Measurements from ENCODE around the gene PRPF38B.

Gene PRPF38B

DNA sequence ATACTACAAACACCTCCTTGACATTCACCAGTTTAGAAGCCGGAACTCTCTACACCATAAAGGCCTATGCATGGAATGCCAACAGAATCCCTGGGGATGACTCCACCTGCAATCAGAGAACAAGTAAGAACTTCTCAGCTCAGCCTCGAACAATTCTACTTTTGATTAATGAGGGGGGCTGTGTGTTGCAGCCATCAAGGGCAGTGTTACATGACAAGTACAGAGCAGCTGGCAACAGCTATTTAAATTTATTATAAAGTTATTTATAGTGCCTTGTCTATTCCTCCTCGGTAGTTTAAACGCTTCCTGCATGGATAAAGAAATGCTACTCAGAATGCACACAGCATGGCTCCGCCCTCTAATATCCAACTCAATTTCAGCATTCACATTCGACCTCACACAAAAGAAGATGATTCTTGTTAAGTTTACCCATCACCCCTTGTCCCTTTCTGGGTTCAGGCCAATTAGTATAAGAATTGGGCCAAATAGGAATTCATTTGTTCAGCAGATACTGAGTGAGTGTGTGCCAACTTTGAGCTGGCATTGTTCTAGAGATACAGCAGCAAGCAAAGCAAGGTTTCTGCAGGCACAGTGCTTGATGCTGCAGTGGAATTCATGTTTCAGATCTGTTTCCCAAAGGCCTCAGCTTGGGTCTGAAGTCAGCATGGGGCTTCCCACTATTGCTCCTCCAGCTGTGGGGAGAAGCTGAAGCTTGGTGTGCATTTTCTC, 27.0 kb downstream of the PRPF38B start:
- no peak for DNase-seq

DNA sequence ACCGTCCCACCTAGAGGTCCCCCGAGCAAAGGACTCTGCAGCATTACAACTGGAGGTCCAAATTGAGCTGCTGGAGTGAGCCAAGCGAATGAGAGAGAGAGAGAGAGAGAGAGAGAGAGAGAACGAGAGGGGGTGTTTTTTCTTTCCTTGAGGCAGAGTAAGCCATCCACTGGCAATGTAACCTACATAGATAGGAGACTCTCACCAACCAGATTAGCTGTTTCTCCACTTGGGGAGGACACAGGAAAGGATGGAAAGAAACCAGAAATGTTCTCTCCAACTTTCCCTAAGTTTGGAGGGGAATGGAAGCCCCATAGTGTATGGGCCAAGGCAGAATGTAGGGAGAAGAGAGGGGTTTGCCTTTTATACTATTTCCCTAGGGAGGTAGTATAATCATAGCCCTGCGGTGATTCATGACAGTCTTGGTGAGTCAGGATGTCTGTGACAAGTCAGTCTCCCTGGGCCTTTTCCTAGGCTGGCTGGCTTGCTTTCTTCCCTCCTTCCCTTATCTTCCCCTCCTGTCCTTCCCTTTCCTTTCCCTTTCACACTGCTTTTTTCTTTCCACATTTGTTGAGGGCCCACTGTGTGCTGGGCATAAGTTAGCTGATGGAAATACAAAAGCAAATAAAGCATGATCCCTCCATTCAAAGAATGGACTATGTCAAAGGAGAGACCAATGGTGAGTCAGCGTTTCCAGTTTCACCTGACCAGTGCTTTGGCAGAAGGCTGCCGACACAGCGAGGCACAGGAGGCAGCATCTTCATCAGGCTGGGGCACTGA, 27.7 kb downstream of the PRPF38B start:
- no peak for DNase-seq

DNA sequence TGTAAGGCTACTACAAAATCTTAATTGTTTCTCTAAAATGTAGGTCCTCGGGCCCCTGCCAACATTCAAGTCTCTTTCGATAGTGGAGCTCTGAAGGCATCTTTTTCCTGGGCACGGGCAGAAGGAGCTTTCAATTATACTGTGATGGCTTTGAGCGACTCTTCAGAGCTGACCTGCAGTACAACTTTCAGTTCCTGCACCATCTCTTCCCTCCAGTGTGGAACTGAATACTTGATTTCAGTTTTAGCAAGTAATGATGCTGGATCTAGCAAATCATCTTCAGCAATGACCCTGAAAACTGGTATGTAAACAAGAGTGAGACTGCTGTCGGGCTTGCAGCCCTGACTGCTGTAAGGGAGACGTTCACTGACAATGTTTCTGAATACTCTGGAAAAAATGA, 30.2 kb downstream of the PRPF38B start:
- DNase-seq = no peak

DNA sequence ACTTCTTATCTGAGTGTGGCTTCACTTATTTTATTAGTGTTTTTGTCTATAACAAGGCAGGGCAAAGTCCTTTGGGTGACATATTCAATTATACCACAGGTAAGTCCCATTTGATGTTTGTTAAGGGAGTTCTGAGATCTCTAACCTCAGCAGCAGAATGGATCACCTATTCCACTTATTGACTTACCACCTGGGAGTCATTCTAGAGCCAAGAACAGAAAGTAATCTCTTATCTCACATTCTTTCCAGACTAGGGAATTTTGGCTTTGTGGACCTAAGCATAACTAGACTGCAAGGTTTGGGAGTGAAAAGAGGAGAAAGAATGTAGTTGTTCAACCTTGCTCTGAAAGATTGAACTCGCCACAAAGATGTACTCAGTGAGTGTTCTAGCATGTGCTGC, 33.8 kb downstream of the PRPF38B start:
- DNase-seq = no peak

DNA sequence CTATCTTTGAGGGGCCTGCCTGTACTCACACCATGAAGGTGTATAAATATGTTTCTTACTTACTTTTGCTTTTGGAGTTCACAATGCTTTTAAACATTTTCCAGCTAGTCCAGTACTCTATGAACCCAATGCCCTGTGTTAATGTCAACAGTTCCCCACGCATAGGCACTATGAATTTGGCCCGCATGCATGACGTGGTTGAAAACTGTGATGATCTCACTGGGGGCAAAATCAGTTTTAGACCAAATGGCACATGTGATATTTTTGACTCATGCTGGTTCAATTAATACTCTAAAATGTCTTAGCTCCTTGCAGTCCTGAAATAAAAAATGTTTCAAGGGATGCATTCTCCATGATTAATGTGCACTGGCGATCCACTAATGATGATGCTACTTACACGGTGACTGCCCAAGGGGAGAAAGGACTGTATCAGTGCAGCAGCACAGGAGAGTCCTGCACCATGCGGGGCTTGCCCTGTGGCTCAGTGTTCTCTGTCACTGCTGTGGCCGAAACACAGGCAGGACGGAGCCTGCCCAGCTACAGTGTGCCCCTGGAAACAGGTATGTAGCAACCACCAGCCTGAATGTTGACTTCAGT, 36.3 kb downstream of the PRPF38B start:
- DNase-seq = no peak

DNA sequence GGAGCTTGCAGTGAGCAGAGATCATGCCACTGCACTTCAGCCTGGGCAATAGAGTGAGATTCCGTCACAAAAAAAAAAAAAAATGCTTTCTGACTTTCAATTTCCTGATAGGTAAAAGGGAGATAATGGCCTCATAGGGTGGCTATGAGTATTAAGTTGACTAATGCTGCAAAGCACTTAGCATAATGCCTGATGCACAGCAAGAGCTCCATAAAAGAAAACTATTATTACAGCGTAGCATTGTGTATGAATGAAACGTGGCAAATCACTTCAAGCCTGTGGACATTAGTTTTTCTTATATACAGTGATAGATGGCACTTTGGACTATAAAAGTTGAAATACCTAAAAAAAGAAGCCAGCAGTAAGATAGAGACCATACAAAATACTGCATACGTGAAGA, 37.4 kb downstream of the PRPF38B start:
- DNase-seq = no peak

DNA sequence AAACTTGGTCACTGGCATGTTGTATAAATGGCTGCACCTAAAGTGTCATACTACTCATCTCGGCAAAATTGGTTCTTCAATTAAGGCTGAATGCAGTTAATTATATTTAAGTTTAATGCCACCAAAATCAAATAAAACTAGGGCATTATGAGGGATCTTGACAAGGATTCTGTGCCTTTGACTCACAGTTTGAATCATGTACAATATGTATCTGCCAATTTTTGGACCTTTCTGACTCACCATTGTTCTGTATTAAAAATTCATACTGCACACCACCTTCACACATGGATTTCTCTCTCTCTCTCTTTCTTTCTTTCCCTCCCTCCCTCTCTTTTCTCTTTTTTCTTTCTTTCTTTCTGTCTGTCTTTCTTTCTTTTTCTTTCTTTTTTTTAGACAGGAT, 40.3 kb downstream of the PRPF38B start:
- no peak for DNase-seq

DNA sequence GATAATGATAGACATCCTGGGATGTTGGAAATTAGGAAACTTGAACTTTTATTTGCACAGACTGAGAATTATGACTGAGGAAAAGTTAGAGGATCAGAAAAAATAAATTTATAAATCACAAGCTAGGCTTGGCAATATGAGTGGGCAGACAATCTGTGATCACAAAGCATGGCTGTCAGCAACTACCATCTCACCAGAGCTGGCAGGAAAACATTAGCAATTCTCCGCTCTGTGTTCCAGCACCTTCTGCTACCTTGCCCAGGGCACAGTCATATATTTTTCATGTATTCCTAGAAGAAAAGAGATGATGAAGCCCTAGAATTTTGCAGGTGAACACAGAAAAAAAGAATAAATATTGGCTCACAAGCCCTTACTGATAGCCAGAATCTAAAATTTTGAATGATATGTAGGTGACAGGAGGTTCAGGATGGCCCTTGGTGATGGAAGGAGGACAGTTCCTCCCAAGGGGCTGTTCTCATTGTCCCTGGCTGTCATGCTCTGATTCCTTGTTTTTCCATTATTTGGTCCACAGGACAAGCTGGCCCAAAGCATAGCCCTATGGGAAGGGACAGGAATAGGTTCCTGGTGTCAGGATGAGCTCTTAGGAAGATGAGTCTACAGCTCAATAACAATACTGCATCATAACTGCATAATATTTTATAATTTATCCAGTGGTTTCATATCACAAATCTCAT, 42.2 kb downstream of the PRPF38B start:
- DNase-seq = no peak

DNA sequence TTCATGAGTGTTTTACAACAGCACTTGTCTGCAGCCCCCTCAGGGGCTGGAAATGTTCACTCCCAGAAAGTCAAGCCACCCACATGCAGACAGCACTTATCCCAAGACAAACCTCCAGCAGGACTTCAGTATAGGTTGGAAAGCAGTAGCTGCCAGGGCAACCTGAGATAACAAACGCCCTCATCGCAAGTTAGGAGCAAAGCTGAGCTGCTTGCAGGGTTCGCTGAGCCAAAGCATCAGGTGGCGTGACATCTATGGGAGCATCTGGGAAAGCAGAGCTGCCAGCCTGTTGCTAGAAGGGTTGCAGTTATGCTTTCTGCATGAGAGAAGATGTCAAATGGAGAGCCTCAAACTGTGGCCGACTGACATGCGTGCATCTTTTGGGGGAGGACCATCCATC, 50.1 kb downstream of the PRPF38B start:
- no peak for DNase-seq

DNA sequence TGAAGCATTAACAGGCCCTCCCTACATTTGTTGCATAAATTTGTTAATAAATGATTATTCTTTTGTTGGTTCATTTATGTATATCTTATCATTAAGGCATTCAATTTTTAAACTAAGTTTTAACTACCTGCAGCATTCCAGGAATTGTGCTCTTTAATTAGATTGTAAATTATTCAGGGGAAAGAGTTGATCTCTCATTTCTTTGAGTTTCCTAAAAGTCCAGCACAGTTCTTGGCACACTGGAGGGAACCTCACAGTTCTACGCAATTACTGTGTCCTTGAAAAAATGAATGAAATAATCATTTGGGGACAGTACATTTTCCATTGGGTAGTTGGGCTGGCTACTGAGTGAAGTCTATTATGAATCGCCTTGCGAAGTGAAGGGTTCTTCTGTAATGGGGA, 53.9 kb downstream of the PRPF38B start:
- DNase-seq = no peak

DNA sequence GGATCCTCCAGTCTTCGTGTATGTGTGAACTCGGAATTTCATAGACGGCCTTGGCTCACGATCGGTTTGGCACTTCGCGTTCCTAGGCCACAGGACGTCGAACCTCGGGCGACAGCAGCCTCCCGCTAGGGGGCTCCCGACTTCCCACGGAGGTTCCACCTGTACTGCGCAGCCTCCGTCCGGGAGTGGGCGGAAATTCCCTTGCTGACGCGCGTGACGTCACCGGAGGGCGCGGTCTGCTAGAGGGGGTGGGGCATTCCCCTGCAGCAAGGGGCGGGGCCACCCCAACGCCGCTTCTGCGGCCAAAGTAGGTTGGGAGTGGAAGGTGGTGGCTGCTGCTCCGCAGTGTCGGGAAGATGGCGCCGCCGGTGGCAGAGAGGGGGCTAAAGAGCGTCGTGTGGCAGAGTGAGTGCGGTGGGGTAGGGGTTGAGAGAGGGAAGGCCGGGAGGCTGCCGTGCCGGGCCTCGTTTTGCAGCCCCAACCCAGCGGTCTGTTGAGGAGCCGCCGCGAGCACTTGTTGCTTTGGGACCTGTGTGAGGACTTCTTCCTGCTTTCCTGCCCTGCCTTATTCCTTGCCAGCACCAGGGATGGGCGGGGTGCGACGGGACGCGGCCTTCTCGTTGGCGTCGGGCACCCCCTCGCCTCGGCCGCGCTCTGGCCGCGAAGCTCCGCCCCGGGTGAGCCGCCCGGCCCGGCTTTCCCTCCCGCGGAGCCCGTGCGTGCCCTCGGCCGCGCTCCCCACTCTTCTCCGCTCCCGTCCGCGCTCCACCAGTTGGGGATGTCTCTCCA, 54.5 kb downstream of the PRPF38B start, which contains the start of gene STXBP3:
TSS of gene STXBP3 (plus strand) at position 293 of the 789 bp plus-strand sequence. CDS start at position 357, 64 bp downstream.
- DNase-seq = peak; percentile 100

DNA sequence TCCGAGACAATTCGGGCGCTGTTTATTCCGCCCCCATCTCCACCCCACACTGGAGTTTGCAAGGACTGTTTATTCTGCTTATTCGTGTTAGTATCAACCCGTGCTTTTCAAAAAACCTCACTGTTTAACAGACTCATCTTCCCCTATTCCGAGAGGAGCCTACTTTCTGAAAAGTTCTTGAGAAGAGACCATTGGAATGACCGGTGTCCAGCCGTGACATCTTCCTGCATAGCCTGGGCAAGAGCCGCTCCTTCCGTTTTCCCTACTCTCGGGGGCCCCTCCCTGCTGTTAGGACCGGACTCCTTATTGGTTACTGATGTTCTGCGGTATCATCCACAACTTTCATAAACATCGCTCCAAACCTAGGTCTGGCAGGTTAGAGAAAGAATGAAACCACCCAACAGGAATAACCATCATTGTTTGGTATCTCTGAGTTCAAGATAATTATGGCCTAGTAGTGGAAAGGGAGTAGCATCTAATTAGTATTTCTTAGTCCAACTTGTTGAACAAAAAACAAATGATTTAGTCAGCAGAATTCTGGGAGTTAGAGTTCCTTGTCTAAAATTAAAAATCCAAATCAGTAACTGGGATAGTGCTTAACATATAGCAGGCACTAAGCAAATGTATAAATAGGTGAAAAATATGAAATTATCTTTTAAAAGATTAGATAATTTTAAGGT, 55.2 kb downstream of the PRPF38B start:
- peak; percentile 16 for DNase-seq

DNA sequence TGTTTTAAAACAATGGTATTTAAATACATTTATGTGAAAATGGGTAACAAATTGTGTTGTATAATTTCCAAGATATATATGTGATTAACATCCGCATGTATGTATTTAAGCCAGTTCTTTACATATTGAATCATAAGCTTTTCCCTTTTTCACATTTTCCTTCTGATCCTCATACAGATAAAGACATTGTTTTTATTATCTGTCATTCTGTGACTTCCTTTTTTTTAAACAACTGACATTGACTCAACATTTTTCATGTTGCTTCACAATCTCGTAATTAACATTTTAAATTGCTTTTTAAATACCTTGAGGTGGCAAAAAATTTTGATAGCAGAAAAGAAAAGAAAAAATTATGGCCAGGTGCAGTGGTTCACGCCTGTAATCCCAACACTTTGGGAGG, 55.8 kb downstream of the PRPF38B start:
- no peak for DNase-seq

DNA sequence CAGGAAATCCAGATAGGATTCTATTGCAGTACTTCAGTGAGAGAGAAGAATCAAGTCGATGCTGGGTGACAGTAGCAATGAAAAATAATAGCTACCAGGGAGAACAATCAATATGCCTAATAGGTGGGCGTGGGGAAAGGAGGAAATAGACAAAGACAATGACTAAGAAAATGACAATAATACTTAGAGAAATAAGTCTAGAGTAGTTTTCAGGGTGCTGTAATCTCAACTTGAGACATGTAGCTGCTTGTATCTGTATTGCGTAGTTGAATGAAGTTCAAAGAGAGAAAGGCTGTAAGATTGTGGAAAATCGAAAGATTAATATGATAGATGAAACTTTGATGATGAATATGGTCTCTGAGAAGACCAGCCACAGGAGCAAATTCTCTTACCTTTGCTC, 57.0 kb downstream of the PRPF38B start:
- no peak for DNase-seq

DNA sequence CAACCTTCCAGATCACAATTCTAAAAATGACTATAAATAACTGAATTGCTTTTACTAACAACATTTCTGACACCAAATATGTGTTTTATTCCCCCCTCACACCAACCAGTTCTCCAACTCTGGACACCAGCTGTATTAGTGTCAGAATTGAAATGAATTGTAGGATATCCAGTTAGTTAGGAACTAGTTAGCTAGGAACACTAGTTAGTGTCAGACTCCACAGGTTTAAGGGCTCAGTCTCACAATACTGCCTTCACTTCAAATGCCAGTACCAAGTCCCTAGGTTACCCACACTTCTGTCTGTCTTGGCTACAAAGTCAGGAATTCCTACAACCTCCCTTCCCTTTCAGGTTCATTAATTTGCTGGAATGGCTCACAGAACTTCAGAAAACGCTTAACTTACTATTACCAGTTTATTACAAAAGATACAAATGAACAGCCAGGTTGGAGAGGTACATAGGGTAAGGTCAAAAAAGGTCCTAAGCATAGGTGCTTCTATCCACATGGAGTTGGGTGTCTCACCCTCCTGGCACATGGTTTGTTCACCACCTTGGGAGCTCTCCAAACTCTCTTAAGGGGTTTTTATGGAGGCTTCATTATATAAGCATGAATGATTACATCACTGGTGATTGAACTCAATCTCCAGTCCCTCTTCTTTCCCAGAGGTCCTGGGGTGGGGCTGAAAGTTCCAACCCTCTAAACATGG, 58.5 kb downstream of the PRPF38B start:
- no peak for DNase-seq
